Lower leg skin (tissue), 4 donors: ENCODE measurements around the gene DLG2. TPM values are rescaled to one million over a fixed set of nuclear protein-coding genes. Genes with fewer than 3 reads are reported as not detected.

ENCODE experiments used
- DNase-seq, 2 donors: peaks; one replicate each; pipeline ENCODE4 v3.0.0-alpha.2; 2019; ENCODE audit warnings: low spot score in 2 of 2
- H3K4me3 ChIP-seq: fragments of 200-600 bp; sonication (generic); 2 replicates; pipeline ENCODE4 v1.5.1; 2017; ENCODE audit warnings: mild to moderate bottlenecking, low read depth; ENCODE audit not compliant: poor library complexity, severe bottlenecking
- POLR2A ChIP-seq, 2 donors: fragments of 450-650 bp; IDR thresholded peaks; one replicate each; pipeline ENCODE4 v1.6.1; 2016 to 2017; ENCODE audit warnings: antibody characterized with exemption in 2 of 2, mild to moderate bottlenecking in 1 of 2, moderate library complexity in 1 of 2
- WGBS, 2 donors: methylation state at CpG; one replicate each; pipeline ENCODE4 v1.1.5; 2018; 5-methylcytosine and 5-hydroxymethylcytosine counted together
- intact Hi-C: fragments of 100-400 bp; cut with DNase I; formaldehyde crosslinking; loops from one replicate; pipeline ENCODE4 v1.15.0; 2023; ENCODE audit warnings: low total_unique reads
- total RNA-seq, 4 donors: library from RNA; depleted of rRNA; stranded (reverse); fragments of >200 nt; gene quantifications; one replicate each; pipeline ENCODE4 v1.1.0, GENCODE V29; 2016
- TF ChIP-seq, protein P1 (sequence below), 3 donors: fragments of 450-650 bp; IDR thresholded peaks; one replicate each; pipeline ENCODE4 v1.5.1; 2016; ENCODE audit warnings: antibody characterized with exemption in 3 of 3, mild to moderate bottlenecking in 3 of 3, moderate library complexity in 2 of 3

Gene DLG2
- total RNA-seq, 4 donors from 2014 or later = 37.6 to 68.3 (median 46.0) TPM

DNA sequence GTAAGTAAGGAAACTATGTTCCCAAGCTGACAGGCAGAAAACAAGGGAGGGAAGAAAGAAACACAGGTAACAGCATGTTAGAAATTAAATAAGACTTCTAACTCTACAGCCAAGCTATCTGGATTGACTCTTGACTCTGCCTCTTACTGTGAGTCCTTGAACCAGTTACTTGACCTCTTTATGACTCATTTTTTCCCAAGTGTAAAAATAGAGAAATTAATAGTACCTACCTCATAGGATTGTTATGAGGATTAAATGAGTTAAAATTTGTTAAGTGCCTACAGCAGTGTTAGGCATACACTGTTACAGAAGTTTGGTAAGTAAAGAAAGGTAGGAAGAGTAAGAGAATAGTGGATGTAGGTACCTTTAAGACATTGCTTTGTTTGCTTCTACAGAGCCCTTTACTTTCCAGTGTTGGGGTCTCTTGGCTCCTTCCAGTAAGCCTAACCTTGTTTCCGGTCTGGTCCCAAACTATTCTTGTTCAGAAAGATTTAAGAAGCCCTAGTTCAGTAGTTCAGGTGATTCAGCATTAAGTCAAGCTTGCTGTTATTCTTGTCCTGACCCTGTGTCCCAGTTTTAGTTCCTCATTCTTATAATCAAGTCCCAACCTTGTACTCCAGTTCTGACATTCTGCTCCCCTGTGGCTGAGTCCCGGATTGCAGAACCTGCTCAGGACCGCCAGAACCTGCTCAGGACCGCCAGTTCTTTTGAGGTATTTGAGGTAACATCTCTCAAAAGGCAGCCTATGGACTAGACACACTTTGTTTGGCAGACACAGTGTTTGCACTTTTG, 1377.6 kb downstream of the DLG2 start:
- WGBS, 2 donors = 59 to 73% methylated on average over 4 of the region's 4 CpGs
- DNase-seq = no peak

DNA sequence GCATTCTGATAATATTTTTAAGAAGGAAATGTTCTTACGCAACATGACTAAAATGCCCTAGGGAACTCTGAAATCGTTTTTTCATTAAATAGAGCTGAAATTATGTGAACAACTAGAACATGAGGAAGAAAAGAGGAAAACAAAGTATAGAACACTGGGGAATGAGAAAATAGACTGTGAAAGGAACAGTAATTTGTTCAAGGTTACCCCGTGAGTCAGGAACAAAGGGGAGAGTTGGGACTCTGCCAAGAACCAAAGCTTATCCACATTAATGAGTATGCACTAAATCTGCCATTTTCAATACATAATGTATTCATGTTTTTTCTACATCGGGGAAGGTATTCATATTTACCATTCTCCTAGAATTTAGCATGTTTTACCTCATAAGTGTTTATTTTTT, 1379.2 kb downstream of the DLG2 start:
- WGBS, 2 donors = 27% methylated on average over 4 of the region's 4 CpGs
- H3K4me3 ChIP-seq = no peak overlapping the region
- TF ChIP-seq POLR2A (IDR thresholded peaks at IDR 0.05) = no peak
- TF ChIP-seq, protein P1, sequence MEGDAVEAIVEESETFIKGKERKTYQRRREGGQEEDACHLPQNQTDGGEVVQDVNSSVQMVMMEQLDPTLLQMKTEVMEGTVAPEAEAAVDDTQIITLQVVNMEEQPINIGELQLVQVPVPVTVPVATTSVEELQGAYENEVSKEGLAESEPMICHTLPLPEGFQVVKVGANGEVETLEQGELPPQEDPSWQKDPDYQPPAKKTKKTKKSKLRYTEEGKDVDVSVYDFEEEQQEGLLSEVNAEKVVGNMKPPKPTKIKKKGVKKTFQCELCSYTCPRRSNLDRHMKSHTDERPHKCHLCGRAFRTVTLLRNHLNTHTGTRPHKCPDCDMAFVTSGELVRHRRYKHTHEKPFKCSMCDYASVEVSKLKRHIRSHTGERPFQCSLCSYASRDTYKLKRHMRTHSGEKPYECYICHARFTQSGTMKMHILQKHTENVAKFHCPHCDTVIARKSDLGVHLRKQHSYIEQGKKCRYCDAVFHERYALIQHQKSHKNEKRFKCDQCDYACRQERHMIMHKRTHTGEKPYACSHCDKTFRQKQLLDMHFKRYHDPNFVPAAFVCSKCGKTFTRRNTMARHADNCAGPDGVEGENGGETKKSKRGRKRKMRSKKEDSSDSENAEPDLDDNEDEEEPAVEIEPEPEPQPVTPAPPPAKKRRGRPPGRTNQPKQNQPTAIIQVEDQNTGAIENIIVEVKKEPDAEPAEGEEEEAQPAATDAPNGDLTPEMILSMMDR (IDR thresholded peaks at IDR 0.05) = no peak
- no peak for DNase-seq
- intact Hi-C loops = no loop called here

More for the DNA sequence above, 1377.6 kb downstream of the DLG2 start:
- intact Hi-C loops = no loop called here
- no peak for TF ChIP-seq POLR2A (IDR thresholded peaks at IDR 0.05)
- TF ChIP-seq, protein P1 (IDR thresholded peaks at IDR 0.05) = no peak
- no peak overlapping the region for H3K4me3 ChIP-seq

DNA sequence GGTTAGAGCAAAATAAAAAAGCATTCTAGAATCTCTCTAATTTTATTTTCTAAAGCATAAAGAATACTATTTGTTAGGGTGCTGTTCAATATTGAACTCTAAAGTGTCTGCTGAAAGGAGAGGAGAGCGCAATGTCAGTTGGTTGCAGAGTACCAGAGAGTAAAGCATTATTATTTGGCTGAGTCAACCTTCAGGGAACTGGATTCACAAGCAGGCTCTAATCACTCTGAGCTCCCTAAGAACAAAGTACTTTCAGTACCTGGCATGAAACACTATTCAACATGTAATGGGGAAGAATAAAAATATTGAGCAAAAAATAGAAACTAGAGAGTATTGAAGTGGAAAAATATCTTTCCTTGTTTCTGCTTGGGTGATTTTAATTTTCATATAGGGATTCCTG, 1380.0 kb downstream of the DLG2 start:
- H3K4me3 ChIP-seq = no peak overlapping the region
- intact Hi-C loops = no loop called here
- TF ChIP-seq, protein P1 (IDR thresholded peaks at IDR 0.05) = no peak
- no peak for TF ChIP-seq POLR2A (IDR thresholded peaks at IDR 0.05)
- WGBS, 2 donors = 88 to 96% methylated on average over 1 of the region's 1 CpG
- DNase-seq = no peak

DNA sequence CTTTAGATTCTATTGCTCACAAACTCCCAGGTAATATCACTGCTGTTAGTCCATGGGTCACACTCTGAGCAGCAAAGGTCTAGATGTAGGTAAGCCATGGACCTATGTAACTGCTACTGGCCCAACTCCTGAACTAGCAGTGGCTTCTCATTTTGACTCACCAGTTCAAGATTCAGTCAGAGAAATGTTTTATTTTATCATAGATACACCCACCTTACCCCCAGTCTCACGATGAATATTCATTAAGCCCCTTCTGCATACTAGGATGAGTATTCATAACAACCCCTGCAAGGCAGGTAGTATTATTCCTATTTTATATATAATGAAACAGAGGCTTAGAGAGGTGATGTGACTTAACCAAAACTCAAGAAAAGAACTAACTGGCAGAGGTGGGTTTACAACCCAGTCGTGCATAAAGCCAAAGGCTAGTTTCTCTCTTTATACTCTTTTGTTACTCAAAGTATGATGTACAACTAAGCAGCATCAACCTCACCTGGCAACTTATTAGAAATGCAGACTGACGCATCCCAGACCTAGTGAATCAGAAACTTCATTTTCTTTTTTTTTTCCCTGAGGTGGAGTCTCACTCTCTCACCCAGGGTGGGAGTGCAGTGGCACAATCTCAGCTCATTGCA, 1383.4 kb downstream of the DLG2 start:
- 84 to 87% methylated on average over 3 of the region's 3 CpGs for WGBS, 2 donors

DNA sequence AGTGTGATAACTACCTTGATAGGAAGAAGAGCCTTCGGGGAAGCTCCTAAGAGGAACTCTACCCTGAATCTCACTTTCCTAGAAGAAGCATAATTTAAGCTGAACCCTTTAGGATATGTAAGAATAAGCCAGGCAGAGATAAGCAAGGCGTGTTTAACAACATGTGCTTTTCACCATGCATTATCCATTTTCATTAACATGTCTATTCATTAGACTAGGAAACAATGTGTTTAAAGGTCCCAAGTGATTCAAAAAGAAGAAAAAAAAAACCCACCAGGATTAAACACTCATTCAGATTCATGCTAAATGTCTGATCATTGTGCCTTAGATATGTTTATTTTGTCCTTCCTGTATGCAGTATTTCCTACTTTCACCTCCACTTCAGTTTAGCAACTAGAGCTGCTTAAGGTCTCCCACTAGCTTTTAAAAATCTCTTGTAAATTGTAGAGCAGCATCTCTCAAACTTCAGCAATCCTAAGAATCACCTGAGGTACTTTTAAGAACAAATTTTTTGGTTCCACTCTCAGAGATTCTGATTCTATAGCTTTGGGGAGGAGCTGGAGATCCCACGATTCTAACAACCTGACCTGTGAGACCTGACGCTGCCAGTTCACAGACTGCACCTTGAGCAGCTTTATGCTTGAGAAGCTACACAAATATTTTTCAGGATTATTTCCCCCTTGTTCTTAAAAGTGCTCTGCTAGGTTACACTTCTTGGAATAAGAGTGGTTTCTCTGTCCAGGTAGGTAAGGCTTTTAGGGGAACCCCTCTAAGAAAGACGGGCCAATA, 1385.6 kb downstream of the DLG2 start:
- no peak overlapping the region for H3K4me3 ChIP-seq
- no peak for TF ChIP-seq POLR2A (IDR thresholded peaks at IDR 0.05)
- TF ChIP-seq, protein P1 (IDR thresholded peaks at IDR 0.05) = no peak
- no peak for DNase-seq
- intact Hi-C loops = no loop called here
- WGBS, 2 donors = 76 to 78% methylated on average over 5 of the region's 5 CpGs

More for the DNA sequence above, 1383.4 kb downstream of the DLG2 start:
- TF ChIP-seq, protein P1 (IDR thresholded peaks at IDR 0.05) = no peak
- TF ChIP-seq POLR2A (IDR thresholded peaks at IDR 0.05) = no peak
- intact Hi-C loops = no loop called here
- DNase-seq = no peak
- no peak overlapping the region for H3K4me3 ChIP-seq
